NCI-H460 (cell line): Measurements from ENCODE around the gene BCL3. TPM values are rescaled to one million over a fixed set of nuclear protein-coding genes. Genes with fewer than 3 reads are reported as not detected.
"Not testable (repeated sequence)": the region's sequence is repeated elsewhere in the genome, so short reads cannot be mapped to it uniquely, and the experiment has no call there.

ENCODE experiments used
- DNase-seq: peaks from one replicate; pipeline ENCODE4 v3.0.0-alpha.2; 2016; ENCODE audit warnings: low read depth; ENCODE audit errors: extremely low read depth
- total RNA-seq: library from RNA; depleted of rRNA; stranded (reverse); fragments of >200 nt; shearing (Covaris generic); gene quantifications from 2 replicates; pipeline ENCODE4 v1.2.3, GENCODE V29; 2014

The BCL3 gene
- total RNA-seq, 1 experiment from 2014 or later, result 12.6 TPM

DNA sequence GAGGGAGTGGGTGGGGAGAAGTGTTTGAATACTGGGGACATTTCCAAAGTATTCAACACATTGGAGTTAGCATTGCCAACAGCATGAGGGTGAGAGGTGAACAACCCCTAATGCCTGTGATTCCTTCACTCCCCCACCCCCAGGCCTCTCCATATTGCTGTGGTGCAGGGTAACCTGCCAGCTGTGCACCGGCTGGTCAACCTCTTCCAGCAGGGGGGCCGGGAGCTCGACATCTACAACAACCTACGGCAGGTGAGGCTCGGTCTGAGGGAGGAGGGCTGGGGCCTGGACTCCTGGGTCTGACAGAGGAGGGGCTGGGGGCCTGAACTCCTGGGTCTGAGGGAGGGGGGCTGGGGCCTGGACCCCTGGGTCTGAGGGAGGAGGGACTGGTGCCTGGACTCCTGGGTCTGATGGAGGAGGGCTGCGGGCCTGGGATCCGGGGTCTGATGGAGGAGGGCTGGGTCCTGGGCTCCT, 7.6 kb downstream of the BCL3 start:
- no peak for DNase-seq

- DNase-seq, result no peak
These were observed 8.7 kb downstream of the BCL3 start for GRCh38 chr19:44757057-44757734.

- DNase-seq, result no peak
These were observed 9.4 kb downstream of the BCL3 start for GRCh38 chr19:44757735-44758505.

GRCh38 chr19:44758596-44758995, 10.1 kb downstream of the BCL3 start:
- DNase-seq, result no peak

DNA sequence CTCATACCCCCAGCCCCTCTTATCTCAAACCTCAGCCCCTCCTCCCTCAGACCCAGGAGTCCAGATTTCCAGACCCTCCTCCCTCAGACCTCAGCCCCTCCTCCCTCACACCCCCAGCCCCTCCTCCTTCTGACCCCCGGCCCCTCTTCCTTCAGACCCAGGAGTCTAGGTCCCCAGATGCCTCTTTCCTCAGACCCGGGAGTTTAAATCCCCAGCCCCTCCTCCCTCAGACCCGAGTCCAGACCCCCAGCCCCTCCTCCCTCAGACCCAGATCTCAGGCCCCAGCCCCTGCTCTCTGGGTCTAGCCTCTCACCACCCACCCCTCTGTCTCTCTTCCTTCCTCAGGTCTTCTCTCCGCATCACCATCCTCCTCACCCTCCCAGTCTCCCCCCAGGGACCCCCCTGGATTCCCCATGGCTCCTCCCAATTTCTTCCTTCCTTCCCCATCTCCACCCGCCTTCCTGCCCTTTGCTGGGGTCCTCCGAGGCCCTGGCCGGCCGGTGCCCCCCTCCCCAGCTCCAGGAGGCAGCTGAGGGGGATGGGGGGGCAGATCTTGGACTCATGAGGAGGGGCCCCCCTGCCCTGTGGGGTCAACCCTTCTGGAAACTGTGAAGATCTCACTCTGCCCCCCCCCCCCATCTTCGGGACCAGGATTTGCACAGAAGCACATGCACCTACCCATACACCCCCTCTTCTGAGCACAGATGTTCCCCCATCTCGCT, 10.7 kb downstream of the BCL3 start:
- no peak for DNase-seq

DNA sequence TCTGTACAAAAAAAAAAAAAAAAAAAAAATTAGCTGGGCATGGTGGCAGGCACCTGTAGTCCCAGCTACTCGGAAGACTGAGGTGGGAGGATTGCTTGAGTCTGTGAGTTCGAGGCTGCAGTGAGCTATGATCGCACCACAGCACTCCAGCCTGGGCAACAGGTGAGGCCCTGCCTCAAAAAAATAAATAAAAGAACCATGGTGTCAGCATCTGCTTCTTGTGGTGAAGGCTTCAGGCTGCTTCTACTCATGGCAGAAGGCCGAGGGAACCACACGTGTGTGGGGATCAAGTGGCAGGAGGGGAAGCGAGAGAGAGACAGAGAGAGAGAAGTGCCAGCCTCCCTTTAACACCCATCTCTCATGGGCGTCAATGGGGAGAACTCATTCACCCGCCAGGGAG, 13.5 kb downstream of the BCL3 start:
- DNase-seq, result no peak

DNA sequence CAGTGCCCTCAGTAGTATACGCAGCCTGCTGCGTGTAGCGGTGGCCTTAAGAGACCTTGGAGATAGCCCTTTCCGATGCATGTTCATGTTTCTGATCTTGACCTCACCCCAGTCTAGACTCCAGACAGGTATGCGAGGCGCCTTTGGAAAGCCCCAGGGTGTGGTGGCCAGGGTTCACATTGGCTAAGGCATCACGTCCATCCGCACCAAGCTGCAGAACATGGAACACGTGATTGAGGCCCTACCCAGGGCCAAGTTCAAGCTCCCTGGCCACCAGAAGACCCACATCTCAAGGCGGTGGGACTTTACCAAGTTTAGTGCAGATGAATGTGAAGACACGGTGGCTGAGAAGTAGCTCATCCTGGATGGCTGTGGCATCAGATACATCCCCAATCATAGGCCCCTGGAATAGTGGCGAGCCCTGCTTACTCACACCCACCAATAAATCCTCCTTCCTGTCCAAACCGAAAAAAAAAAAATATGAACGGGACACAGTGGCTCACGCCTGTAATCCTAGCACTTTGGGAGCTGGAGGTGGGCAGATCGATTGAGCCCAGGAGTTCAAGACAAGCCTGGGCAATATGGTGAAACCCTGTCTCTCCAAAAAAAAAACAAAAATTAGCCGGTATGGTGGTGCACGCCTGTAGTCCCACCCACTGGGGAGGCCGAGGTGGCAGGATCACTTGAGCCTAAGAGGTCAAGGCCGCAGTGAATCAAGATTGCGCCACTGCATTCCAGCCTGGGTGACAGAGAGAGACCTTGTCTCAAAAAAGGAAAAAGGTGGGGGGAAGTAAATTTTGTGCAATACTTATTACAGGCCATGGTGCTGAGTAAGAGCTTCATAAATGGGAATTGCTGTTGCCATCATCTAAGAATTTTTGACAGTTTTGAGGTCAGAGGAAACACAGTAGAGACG, 16.8 kb downstream of the BCL3 start:
- DNase-seq, result no peak

DNA sequence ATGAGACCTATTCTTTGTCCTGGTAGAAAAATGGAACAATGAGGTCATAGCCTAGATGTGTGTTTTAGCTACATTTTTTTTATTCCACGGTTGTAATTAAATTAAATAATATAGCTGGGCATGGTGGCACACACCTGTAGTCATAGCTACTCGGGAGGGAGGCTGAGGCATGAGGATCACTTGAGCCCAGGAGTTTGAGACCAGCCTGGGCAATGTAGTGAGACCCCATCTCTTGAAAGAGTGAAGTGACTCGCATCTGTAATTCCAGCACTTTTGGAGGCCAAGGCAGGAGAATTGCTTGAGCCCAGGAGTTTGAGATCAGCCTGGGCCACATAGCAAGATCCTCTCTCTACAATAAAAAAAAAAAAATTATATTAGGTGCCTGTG, 17.4 kb downstream of the BCL3 start:
- DNase-seq, result no peak

DNA sequence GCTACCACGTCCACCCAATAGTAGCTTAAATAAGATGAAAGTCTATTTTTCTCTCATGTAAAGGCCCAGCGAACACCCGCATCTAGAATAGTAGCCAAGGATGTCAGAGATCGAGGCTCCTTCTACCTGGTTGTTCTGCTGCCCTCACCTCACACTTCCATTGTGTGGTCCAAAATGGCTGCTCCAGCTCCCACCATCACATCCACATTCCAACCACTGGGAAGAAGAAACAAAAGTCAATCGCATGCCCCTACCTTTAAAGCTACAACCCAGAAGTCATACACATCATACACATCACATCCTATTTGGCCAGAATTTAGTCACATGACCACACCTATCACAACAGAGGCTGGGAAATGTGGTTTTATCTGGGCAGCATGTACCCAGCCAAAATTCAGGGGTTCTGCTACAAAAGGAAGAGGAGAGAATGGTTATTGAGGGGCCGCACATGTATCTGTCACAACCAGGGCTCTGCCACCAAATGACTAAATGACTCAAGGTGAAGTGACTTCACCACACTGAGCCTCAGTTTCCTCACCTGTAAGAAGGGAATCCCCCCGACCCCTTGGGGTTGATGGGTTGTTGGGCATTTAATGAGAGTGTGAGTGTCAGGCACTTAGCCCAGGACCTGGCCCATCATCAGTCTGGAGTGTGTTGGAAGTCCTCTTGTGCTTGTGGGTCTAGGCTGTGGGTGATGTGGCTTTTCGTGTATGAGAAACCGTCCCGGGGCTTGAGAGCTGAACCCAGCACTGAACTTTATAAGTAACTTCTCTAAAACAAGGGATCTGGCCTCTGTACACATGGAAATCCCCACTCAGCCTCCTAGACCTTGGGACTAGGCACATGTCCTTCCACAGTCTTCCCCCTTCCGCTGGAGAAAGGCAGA, 19.0 kb downstream of the BCL3 start:
- no peak for DNase-seq

DNA sequence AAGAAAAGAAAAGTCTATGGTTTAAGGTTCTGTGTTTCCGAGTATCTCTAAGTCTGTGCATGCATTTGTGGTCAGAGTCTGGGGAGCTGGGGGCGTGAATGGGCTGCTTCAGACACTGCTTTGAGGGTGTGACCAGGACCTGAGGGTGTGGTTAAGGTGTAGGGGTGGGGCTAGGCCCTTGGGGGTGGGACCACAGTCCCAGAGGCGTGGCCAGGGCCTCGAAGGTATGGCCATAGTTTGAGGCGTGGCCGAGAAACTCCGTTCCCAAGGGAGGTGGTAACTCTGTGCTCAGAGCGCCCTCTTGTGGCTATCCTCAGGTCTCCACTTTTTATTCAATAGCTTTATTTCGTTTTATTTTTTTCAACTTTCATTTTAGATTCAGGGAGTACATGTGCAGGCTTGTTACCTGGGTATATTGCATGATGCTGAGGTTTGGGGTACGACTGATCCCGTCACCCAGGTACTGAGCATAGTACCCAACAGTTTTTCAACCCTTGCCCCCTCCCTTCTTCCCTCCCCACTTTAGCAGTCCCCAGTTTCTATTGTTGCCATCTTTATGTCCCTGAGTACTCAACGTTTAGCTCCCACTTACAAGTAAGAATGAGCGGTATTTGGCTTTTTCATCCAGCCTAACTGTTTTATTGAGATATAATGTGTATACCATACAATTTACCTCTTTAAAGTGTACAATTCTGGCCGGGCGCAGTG, 22.2 kb downstream of the BCL3 start:
- peak; percentile 92 for DNase-seq

- not testable (repeated sequence) for DNase-seq
These were observed 23.6 kb downstream of the BCL3 start for GRCh38 chr19:44772144-44772543.

DNA sequence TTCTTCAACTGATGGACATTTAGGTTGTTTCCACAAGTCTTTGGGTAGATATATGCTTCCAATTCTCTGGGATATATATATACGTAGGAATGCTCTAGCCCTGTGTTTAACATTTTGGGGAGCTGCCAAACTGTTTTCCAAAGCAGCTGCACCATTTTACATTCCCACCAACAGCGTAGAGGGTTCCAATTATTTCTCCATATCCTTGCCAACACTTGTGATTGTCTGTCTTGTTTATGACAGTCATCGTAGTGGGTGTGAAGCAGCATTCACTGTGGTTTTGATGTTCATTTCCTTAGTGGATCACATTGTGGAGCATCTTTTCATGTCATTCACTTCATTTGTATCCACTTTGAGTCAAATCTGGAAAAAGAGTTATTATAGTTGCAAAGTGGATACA, 24.5 kb downstream of the BCL3 start:
- DNase-seq, result no peak

- no peak for DNase-seq
These were observed 27.2 kb downstream of the BCL3 start for GRCh38 chr19:44775676-44776240.

GRCh38 chr19:44776402-44777096, 28.0 kb downstream of the BCL3 start:
- DNase-seq, result no peak

DNA sequence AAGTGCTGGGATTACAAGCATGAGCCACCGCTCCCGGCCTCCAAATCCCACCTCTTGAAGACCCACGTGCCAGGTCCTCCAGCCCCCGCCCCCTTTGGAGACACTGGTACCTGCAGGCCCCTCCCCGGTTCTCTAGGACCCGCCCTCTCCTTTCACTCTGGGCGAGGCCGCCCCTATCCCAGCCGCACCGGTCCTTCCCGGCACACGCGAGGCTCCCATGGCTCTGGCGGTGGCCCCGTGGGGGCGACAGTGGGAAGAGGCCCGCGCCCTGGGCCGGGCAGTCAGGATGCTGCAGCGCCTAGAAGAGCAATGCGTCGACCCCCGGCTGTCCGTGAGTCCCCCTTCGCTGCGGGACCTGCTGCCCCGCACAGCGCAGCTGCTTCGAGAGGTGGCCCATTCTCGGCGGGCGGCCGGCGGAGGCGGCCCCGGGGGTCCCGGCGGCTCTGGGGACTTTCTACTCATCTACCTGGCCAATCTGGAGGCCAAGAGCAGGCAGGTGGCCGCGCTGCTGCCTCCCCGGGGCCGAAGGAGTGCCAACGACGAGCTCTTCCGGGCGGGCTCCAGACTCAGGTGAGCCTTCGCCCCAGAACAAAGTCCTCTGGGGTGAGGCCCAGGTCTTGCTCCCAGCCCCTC, 29.3 kb downstream of the BCL3 start, which contains the start of gene CBLC:
TSS of gene CBLC (plus strand) at position 176 of the 633 bp plus-strand sequence. CDS start at position 218, 42 bp downstream.
- DNase-seq, result no peak

GRCh38 chr19:44779150-44779549, 30.6 kb downstream of the BCL3 start:
- DNase-seq, result no peak

- DNase-seq, result not testable (repeated sequence)
These were observed 33.2 kb downstream of the BCL3 start for GRCh38 chr19:44781694-44782093.
